ENCODE data around the gene DNAJB11.
"Not testable (repeated sequence)": the region's sequence is repeated elsewhere in the genome, so short reads cannot be mapped to it uniquely, and the experiment has no call there.

DNAJB11 gene

GRCh38 chr3:186570096-186570940 is at the start of gene DNAJB11:
Gene DNAJB11, plus strand, starts transcription at chr3:186570720. Its CDS starts 178 bp downstream, at chr3:186570898.
- DNase-seq = peak; percentile 92 to 95

- DNase-seq = no peak
Observed at GRCh38 chr3:186520957-186521842, 49.3 kb upstream of the DNAJB11 start.

- DNase-seq = no peak
Observed at GRCh38 chr3:186523022-186523421, 47.5 kb upstream of the DNAJB11 start.

GRCh38 chr3:186523434-186523833 is 47.1 kb upstream of the DNAJB11 start:
- DNase-seq = no peak

- no peak for DNase-seq
Observed at GRCh38 chr3:186524616-186525015, 45.9 kb upstream of the DNAJB11 start.

- no peak for DNase-seq
Observed at GRCh38 chr3:186525369-186526255, 44.9 kb upstream of the DNAJB11 start.

GRCh38 chr3:186526256-186526606 is 44.3 kb upstream of the DNAJB11 start:
- DNase-seq = no peak

- no peak for DNase-seq
Observed at GRCh38 chr3:186529201-186529999, 41.1 kb upstream of the DNAJB11 start.

GRCh38 chr3:186530415-186530814 is 40.1 kb upstream of the DNAJB11 start:
- DNase-seq = no peak

- DNase-seq = not testable (repeated sequence)
Observed at GRCh38 chr3:186531694-186532093, 38.8 kb upstream of the DNAJB11 start.

GRCh38 chr3:186532598-186533072 is 37.9 kb upstream of the DNAJB11 start:
- no peak for DNase-seq

- DNase-seq = no peak
Observed at GRCh38 chr3:186534113-186534669, 36.3 kb upstream of the DNAJB11 start.

- no peak for DNase-seq
Observed at GRCh38 chr3:186536883-186537844, 33.4 kb upstream of the DNAJB11 start.

GRCh38 chr3:186538779-186539178 is 31.7 kb upstream of the DNAJB11 start:
- no peak for DNase-seq

GRCh38 chr3:186540221-186540834 is 30.2 kb upstream of the DNAJB11 start:
- peak; percentile 83 for DNase-seq

GRCh38 chr3:186540835-186541226 is 29.7 kb upstream of the DNAJB11 start:
- DNase-seq = no peak

- no peak for DNase-seq
Observed at GRCh38 chr3:186544281-186544680, 26.2 kb upstream of the DNAJB11 start, which contains the start of gene CRYGS. Gene CRYGS, minus strand, starts transcription at chr3:186544380. Its CDS starts 54 bp downstream, at chr3:186544326.

- DNase-seq = no peak
Observed at GRCh38 chr3:186549497-186549896, 21.0 kb upstream of the DNAJB11 start.

- DNase-seq = no peak
Observed at GRCh38 chr3:186551387-186551786, 19.1 kb upstream of the DNAJB11 start.
